HEK293T (cell line): ENCODE measurements around the gene UNC5B.

Experiments
- SP1 ChIP-seq: fragments of 450-650 bp; IDR thresholded peaks from 2 replicates; pipeline ENCODE4 v1.6.1; 2017
- TARDBP ChIP-seq: fragments of 450-650 bp; IDR thresholded peaks from 2 replicates; pipeline ENCODE4 v1.6.1; 2016

- TF ChIP-seq SP1 (no peak), TARDBP (no peak)
These were observed 139.4 kb downstream of the UNC5B start for GRCh38 chr10:71351628-71352319.
